ES-I3 (cell line): Measurements from ENCODE around the gene ZBTB16.

ENCODE experiments used
- H3K36me3 ChIP-seq: 2 replicates; pipeline ENCODE4 v1.6.1; 2013; ENCODE audit warnings: mild to moderate bottlenecking, low read length, control low read depth, moderate library complexity; ENCODE audit not compliant: insufficient read depth
- H3K4me1 ChIP-seq: 2 replicates; pipeline ENCODE4 v1.6.1; 2013; ENCODE audit warnings: mild to moderate bottlenecking, control low read depth, low read length; ENCODE audit not compliant: insufficient read depth
- H3K9ac ChIP-seq: 2 replicates; pipeline ENCODE4 v1.6.1; 2013; ENCODE audit warnings: low read depth, mild to moderate bottlenecking, low read length, moderate library complexity
- H3K9me3 ChIP-seq: 2 replicates; pipeline ENCODE4 v1.6.1; 2013; ENCODE audit warnings: mild to moderate bottlenecking, low read length, moderate library complexity; ENCODE audit not compliant: control insufficient read depth, insufficient read depth

The ZBTB16 gene

DNA sequence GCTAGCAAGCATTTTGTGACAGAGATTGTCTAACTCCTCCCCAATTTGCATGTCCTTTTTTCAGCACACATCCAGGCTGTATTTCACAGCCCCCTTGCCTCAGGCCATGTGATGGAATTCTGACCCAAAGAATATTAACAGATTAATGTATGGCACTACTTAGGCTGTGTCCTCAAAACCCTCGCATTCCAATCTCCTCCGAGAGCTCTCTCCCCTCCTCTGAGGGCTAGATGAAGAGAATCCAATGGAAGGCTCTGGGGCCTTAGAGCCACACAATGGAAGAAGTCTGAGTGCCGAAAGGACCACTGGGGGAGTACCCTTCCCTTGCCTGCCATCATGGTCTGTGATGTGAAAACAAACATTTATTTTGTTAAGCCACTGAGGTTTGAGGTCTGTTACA, 223.0 kb downstream of the ZBTB16 start:
- no peaks in the 10 kb centered on the region for H3K36me3 ChIP-seq
- peaks cover 3% of the 10 kb centered on the region; the same call in 1 of the 2 replicates for H3K9me3 ChIP-seq
- peaks cover 19% of the 10 kb centered on the region for H3K4me1 ChIP-seq
- no peak overlapping the region for H3K9ac ChIP-seq

GRCh38 chr11:114283422-114283821, 223.9 kb downstream of the ZBTB16 start:
- H3K4me1 ChIP-seq, result peaks cover 19% of the 10 kb centered on the region
- H3K36me3 ChIP-seq, result no peaks in the 10 kb centered on the region
- H3K9ac ChIP-seq, result no peak overlapping the region
- H3K9me3 ChIP-seq, result no peaks in the 10 kb centered on the region

- no peaks in the 10 kb centered on the region for H3K9me3 ChIP-seq
- no peak overlapping the region for H3K9ac ChIP-seq
- H3K36me3 ChIP-seq, result no peaks in the 10 kb centered on the region
- peaks cover 19% of the 10 kb centered on the region for H3K4me1 ChIP-seq
Observed at GRCh38 chr11:114284021-114284420, 224.5 kb downstream of the ZBTB16 start.

GRCh38 chr11:114284914-114285313, 225.4 kb downstream of the ZBTB16 start:
- no peaks in the 10 kb centered on the region; the same call in 1 of the 2 replicates for H3K9me3 ChIP-seq
- no peak overlapping the region for H3K9ac ChIP-seq
- H3K36me3 ChIP-seq, result no peaks in the 10 kb centered on the region
- H3K4me1 ChIP-seq, result peaks cover 19% of the 10 kb centered on the region

GRCh38 chr11:114285599-114285998, 226.1 kb downstream of the ZBTB16 start:
- Histone ChIP-seq H3K9ac (no peak overlapping the region), H3K4me1 (peaks cover 14% of the 10 kb centered on the region), H3K9me3 (no peaks in the 10 kb centered on the region; the same call in 1 of the 2 replicates), H3K36me3 (no peaks in the 10 kb centered on the region)

GRCh38 chr11:114286229-114286628, 226.7 kb downstream of the ZBTB16 start:
- Histone ChIP-seq H3K4me1 (peaks cover 9% of the 10 kb centered on the region; the same call in 1 of the 2 replicates), H3K36me3 (no peaks in the 10 kb centered on the region), H3K9ac (no peak overlapping the region), H3K9me3 (no peaks in the 10 kb centered on the region; the same call in 1 of the 2 replicates)

DNA sequence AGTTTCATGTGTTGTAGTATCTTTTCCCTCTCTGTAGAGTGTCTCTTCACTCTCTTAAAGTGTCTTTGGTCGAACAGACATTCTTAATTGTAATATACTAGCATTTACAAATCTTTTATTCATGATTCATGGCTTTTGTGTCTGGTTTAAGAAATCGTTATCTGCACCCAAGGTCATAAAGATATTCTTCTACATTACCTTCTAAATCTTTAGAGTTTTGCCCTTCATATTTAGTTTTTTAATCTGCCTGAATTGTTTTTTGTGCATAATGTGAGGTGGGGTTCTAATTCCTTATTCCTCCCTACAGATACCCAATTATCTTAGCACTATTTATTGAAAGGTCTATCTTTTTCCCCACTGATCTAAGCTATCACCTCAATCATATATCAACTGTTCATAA, 227.6 kb downstream of the ZBTB16 start:
- Histone ChIP-seq H3K4me1 (peaks cover 9% of the 10 kb centered on the region; the same call in 1 of the 2 replicates), H3K9me3 (no peaks in the 10 kb centered on the region; the same call in 1 of the 2 replicates), H3K9ac (no peak overlapping the region)

GRCh38 chr11:114288136-114288535, 228.6 kb downstream of the ZBTB16 start:
- Histone ChIP-seq H3K9ac (no peak overlapping the region), H3K4me1 (peaks cover 9% of the 10 kb centered on the region; the same call in 1 of the 2 replicates), H3K9me3 (no peaks in the 10 kb centered on the region; the same call in 1 of the 2 replicates), H3K36me3 (no peaks in the 10 kb centered on the region)

More for the DNA sequence above, 227.6 kb downstream of the ZBTB16 start:
- no peaks in the 10 kb centered on the region for H3K36me3 ChIP-seq

- Histone ChIP-seq H3K4me1 (peaks cover 11% of the 10 kb centered on the region), H3K9ac (no peak overlapping the region), H3K36me3 (no peaks in the 10 kb centered on the region), H3K9me3 (no peaks in the 10 kb centered on the region; the same call in 1 of the 2 replicates)
Observed at GRCh38 chr11:114289779-114290178, 230.3 kb downstream of the ZBTB16 start.

- H3K4me1 ChIP-seq, result peaks cover 9% of the 10 kb centered on the region; the same call in 1 of the 2 replicates
- no peaks in the 10 kb centered on the region for H3K36me3 ChIP-seq
- no peaks in the 10 kb centered on the region; the same call in 1 of the 2 replicates for H3K9me3 ChIP-seq
- H3K9ac ChIP-seq, result no peak overlapping the region
Observed at GRCh38 chr11:114290503-114291235, 231.2 kb downstream of the ZBTB16 start.

DNA sequence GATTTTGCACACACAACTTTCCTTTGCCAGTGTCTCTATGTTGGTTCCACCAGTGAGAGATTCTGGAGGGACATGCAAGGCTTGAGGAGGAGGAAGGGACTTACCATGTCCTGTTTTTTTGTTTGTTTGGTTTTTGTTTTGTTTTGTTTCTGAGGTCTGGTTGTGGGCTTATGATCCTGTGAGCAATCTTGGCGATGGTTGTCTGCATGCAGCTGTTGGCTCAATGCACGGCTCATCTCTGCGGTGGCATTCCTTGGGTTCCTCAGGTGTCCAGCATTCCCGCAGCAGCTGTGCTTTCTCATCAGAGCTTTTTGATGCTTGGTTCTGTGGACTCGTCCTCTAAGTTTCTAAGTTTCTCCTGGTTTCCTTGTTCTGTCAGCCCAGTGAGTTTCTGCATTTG, 231.9 kb downstream of the ZBTB16 start:
- Histone ChIP-seq H3K4me1 (peaks cover 6% of the 10 kb centered on the region; the same call in 1 of the 2 replicates), H3K9ac (no peak overlapping the region), H3K36me3 (no peaks in the 10 kb centered on the region), H3K9me3 (no peaks in the 10 kb centered on the region; the same call in 1 of the 2 replicates)

DNA sequence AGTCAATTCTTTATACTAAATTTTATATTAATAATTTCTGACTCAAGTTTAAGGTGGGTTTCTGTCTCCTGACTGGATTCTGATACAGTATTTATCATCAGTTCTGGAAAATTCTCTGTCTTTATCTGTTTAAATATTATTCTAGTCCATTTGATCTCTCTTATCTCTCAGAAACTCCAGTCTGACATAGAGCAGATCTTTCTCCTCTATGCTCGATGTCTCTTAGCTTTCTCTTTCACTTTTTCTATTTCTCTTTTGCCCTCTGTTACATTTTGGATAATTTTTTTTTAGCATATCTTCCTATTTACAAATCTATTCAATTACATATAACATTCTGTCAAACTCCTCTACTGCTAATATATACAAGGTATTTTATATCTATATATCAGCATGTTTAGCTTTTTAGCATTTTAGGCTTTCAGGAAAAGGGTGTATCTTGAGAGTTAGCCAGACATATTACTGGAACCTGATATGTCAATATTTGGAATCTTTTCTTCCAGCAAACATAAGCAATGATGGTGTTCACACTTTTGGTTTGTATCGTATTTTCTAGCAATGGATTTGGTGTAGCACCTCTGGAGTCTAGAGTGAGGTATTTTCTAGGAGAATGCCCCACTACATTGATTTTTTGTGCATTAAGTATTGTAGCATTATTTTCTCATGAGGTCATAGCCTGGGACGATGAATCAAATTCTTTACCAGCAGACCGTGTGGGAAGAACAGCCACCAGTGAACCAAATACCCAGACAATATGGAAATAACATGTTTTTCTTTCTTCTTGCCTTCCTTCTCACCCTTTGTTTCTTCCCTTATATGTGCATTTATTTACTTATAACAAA, 232.6 kb downstream of the ZBTB16 start:
- peaks cover 6% of the 10 kb centered on the region; the same call in 1 of the 2 replicates for H3K4me1 ChIP-seq
- no peak overlapping the region for H3K9ac ChIP-seq
- no peaks in the 10 kb centered on the region; the same call in 1 of the 2 replicates for H3K9me3 ChIP-seq
- no peaks in the 10 kb centered on the region for H3K36me3 ChIP-seq

DNA sequence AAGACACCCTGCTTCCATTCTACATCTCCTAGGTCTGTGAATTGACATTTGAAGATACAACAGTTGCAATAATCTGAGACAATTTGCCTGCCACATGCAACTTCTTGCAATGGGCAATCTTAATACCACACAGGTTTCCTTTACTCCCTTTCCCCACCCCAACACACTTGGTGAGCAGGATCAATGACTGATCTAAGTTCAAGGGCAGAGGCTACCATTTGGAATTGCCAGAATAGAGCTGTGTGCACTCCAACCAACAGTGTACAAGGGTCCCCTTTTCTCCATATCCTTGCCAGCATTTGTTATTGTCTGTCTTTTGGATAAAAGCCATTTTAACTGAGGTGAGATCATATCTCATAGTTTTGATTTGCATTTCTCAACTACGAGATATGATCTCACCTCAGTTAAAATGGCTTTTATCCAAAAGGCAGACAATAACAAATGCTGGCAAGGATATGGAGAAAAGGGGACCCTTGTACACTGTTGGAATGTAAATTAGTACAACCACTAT, 233.7 kb downstream of the ZBTB16 start:
- Histone ChIP-seq H3K4me1 (peaks cover 6% of the 10 kb centered on the region; the same call in 1 of the 2 replicates), H3K9ac (no peak overlapping the region), H3K9me3 (no peaks in the 10 kb centered on the region; the same call in 1 of the 2 replicates), H3K36me3 (no peaks in the 10 kb centered on the region)
